Adrenal gland (tissue), 19 donors: ENCODE measurements around the gene CHSY3. TPM values are rescaled to one million over a fixed set of nuclear protein-coding genes. Genes with fewer than 3 reads are reported as not detected.
A peak's percentile ranks its signal among the peaks of the same experiment; 100 is the strongest.

Source experiments
- DNase-seq, 7 donors: peaks; one replicate each; pipeline ENCODE4 v3.0.0-alpha.2; 2019 to 2020
- H3K27ac ChIP-seq, 5 donors: fragments of 200-600 bp; sonication (generic) in 4 of 5; 1 replicate in 3 of 5; 2 replicates in 2 of 5; pipeline versions ENCODE4 v1.5.1 to v1.8.0; 2016 to 2020; ENCODE audit warnings: mild to moderate bottlenecking in 1 of 5
- H3K27me3 ChIP-seq: fragments of 200-600 bp; 2 replicates; pipeline ENCODE4 v1.8.0; 2021
- H3K36me3 ChIP-seq, 2 donors: fragments of 200-600 bp; replicated peaks in 1 of 2; 1 replicate in 1 of 2; 2 replicates in 1 of 2; pipeline versions ENCODE4 v1.5.1 to v1.8.0; 2018 to 2022
- H3K4me1 ChIP-seq, 2 donors: fragments of 200-600 bp; replicated peaks in 1 of 2; 1 replicate in 1 of 2; 2 replicates in 1 of 2; pipeline versions ENCODE4 v1.5.1 to v1.8.0; 2018 to 2021
- H3K4me3 ChIP-seq, 4 donors: fragments of 200-600 bp; sonication (generic) in 3 of 4; one replicate each; pipeline ENCODE4 v1.5.1; 2016 to 2018
- H3K9me3 ChIP-seq, 3 donors: fragments of 200-600 bp; sonication (generic) in 1 of 3; replicated peaks in 1 of 3; 1 replicate in 2 of 3; 2 replicates in 1 of 3; pipeline versions ENCODE4 v1.5.1 to v1.8.0; 2016 to 2021
- POLR2A ChIP-seq, 2 donors: fragments of 450-650 bp; IDR thresholded peaks; one replicate each; pipeline ENCODE4 v1.6.1; 2017; ENCODE audit warnings: antibody characterized with exemption in 2 of 2, mild to moderate bottlenecking in 2 of 2, moderate library complexity in 1 of 2
- WGBS, 4 donors: extraction: QIAGEN DNeasy Blood & Tissue Kit in 2 of 4; methylation state at CpG; one replicate each; pipeline versions ENCODE4 v1.1.5 to v1.1.7; 2013 to 2017; 5-methylcytosine and 5-hydroxymethylcytosine counted together
- intact Hi-C, 2 donors: fragments of 100-400 bp; cut with DNase I; formaldehyde crosslinking; loops; one replicate each; pipeline versions ENCODE4 v1.14.1 to v1.15.0; 2022 to 2023
- long read RNA-seq, 10 donors: library from polyadenylated mRNA in 3 of 10; unstranded in 2 of 10; stranded (forward) in 1 of 10; transcript quantifications; one replicate each; pipeline ENCODE4 v2.0.0 and lab custom pipeline, GENCODE V29; 2021 to 2026
- polyA plus RNA-seq, 3 donors: library from polyadenylated mRNA; stranded (reverse); fragments of 200-250 nt in 2 of 3; fragments of 350-450 nt in 1 of 3; fragmentation: Illumina TruSeq in 1 of 3; extraction: RNeasy Lipid Tissue Mini Kit (QIAGEN cat#74804) in 1 of 3; gene quantifications; one replicate each; pipeline ENCODE4 v1.2.3, GENCODE V29; 2013 to 2014
- total RNA-seq, 9 donors: library from RNA; depleted of rRNA in 4 of 9; stranded (reverse); fragments of >200 nt in 4 of 9; fragments of 120-200 nt in 1 of 9; fragmentation: NEBNext Ultra II Directional in 1 of 9; extraction: Animal tissue kit (Norgen Biotek cat#: 25700) in 1 of 9; gene quantifications; one replicate each; pipeline versions ENCODE4 v1.1.0 to v1.2.4, GENCODE V29; 2013 to 2023
- TF ChIP-seq, protein P1 (sequence below), 6 experiments: fragments of 450-650 bp in 4 of 6; fragments of 200-600 bp in 2 of 6; sonication (generic) in 1 of 6; IDR thresholded peaks; 1 replicate in 5 of 6; 2 replicates in 1 of 6; pipeline versions ENCODE4 v1.5.1 to v1.8.0; 2016 to 2021; ENCODE audit warnings: antibody characterized with exemption in 6 of 6, mild to moderate bottlenecking in 2 of 6, moderate library complexity in 1 of 6
- donor health status: healthy with polysubstance abuse.
- donor health status: Bipolar disorder and iron deficiency.
- donor health status: DM: yes; HTN: yes; CAD: no.
- donor health status: DM: no; HTN: no; CAD: no.
- donor health status: DM: no; HTN: no; CAD: no.
- donor health status: DM: yes; HTN: yes; CAD: no.

The CHSY3 gene
- 1 to 10 TPM in 4 of 9 donors, under 1 TPM in 5; 0.54 to 2.5 (median 0.84) TPM for total RNA-seq
- 1 to 10 TPM in 1 of 3 donors, under 1 TPM in 2; 0.08 to 1.1 (median 0.20) TPM for polyA plus RNA-seq
- long read RNA-seq, donor 1: 0 reads
- long read RNA-seq, donor 2: 0 reads
- long read RNA-seq, donor 3: 0 reads
- long read RNA-seq, donor 4: 0 reads
- long read RNA-seq, donor 5: 0 reads
- long read RNA-seq, donor 6: 0 reads
- long read RNA-seq, donor 7: 0 reads
- long read RNA-seq, donor 8: 0 reads
- long read RNA-seq, donor 9: 0 reads
- long read RNA-seq, donor 10: 0 reads

DNA sequence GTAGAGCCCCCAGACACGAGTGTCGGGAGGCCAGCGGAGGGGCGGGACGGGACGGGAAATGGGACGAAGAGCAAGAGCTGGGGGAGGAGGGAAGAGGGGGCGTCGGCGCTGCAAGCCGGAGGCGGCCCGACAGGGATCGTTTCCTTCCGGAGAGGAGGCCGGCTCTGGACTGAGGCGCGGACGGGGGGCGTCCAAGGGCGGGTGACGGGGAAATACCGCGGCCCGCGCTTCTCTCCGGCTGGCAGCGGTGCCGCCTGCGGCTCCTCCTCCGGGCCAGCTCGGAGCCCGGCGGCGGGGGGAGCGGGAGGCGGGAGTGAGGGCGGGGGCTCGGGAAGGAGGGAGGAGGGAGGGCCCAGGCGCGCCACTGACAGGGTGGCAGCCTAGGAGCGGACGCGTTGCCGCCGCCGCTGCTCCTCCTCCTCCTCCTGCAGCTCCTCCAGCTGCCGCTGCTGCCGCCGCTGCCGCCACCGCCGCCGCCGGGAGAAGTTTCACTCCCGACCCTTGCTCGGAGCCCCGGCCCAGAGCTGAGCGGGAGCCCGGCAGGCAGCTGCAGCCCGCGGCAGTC lies at the start of gene CHSY3:
Gene CHSY3 (plus strand): TSS at position 364 of the 565 bp plus-strand sequence.
- peak in 1 of 2 donors; percentile 24 for TF ChIP-seq POLR2A (IDR thresholded peaks at IDR 0.05)
- TF ChIP-seq, protein P1, sequence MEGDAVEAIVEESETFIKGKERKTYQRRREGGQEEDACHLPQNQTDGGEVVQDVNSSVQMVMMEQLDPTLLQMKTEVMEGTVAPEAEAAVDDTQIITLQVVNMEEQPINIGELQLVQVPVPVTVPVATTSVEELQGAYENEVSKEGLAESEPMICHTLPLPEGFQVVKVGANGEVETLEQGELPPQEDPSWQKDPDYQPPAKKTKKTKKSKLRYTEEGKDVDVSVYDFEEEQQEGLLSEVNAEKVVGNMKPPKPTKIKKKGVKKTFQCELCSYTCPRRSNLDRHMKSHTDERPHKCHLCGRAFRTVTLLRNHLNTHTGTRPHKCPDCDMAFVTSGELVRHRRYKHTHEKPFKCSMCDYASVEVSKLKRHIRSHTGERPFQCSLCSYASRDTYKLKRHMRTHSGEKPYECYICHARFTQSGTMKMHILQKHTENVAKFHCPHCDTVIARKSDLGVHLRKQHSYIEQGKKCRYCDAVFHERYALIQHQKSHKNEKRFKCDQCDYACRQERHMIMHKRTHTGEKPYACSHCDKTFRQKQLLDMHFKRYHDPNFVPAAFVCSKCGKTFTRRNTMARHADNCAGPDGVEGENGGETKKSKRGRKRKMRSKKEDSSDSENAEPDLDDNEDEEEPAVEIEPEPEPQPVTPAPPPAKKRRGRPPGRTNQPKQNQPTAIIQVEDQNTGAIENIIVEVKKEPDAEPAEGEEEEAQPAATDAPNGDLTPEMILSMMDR (IDR thresholded peaks at IDR 0.05): peak in 3 of 6 experiments; percentile 17 to 29 (median 22)
- WGBS, 4 donors: 0 to 1% (median 0%) methylated on average over 3 to 61 of the region's 62 CpGs; no CpG with 5 or more reads in 1 of the 4 donors

DNA sequence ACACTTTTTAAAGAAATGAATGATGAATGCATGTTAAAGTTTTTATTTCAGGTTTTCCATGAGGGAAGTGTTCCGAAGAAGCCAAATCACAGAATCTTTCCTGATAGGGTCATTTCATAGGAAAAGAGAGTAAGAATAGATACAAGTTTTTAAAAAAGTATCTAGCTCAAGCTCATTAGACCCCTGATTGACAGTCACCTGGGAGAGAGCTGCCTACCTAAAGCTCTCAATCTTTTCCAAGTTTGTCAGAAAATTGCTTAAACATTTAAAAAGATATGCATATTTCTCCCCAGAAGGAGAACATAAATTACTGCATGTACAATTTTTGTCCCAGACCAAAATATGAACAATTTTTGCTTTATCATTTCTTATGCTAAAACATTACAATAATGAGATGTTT lies 47.9 kb upstream of the CHSY3 start:
- no peak overlapping the region for H3K4me3 ChIP-seq
- no peaks in the 10 kb centered on the region for H3K27me3 ChIP-seq
- intact Hi-C loops: loop anchor here (5.0 to 10.0 kb wide), 2 partner anchors 82 to 84 kb away; no protein-coding TSS in a partner anchor

More for the DNA sequence above, at the start of gene CHSY3:
- Histone ChIP-seq H3K9me3 (no peaks in the 10 kb centered on the region), H3K4me3 (peak within 1 kb of the TSS in 3 of 4 donors; percentile 26 to 72 (median 62)), H3K27me3 (no peaks in the 10 kb centered on the region), H3K4me1 (peaks cover 6 to 11% of the 10 kb centered on the region in 2 donors), H3K27ac (peak within 1 kb of the TSS in 3 of 5 donors; percentile 2 to 76 (median 52)), H3K36me3 (no peaks in the 10 kb centered on the region)
- DNase-seq: peak; percentile 78 to 88 (median 85)
- intact Hi-C loops: no loop called here

DNA sequence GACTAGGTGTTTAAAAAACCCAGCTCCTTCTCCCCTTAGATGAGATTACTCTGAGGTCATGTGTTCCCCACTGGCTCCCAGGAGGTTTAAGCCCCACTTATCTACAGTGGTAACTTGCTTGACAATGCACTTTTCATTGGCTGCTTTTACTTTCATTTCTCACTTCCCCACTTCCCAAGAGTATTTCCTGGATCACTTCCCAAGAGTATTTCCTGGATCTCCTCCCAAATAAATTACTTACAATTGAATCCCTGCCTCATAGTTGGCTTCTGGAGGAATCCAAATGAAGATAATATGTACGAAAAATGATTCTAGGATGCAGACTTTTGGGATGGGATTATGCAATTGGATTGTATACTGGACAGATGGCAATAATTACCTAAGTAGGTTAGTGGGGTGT lies 47.1 kb upstream of the CHSY3 start:
- Histone ChIP-seq H3K4me1 (peaks cover 0 to 5% of the 10 kb centered on the region in 2 donors), H3K27ac (no peak overlapping the region), H3K4me3 (no peak overlapping the region), H3K36me3 (no peaks in the 10 kb centered on the region), H3K27me3 (no peaks in the 10 kb centered on the region), H3K9me3 (no peaks in the 10 kb centered on the region)
- TF ChIP-seq, protein P1 (IDR thresholded peaks at IDR 0.05): no peak
- no peak for TF ChIP-seq POLR2A (IDR thresholded peaks at IDR 0.05)
- intact Hi-C loops: loop anchor here (5.0 to 10.0 kb wide), 2 partner anchors 82 to 85 kb away; no protein-coding TSS in a partner anchor
- 44 to 60% (median 55%) methylated on average over 1 of the region's 1 CpG for WGBS, 4 donors
- no peak for DNase-seq

More for the DNA sequence above, 47.9 kb upstream of the CHSY3 start:
- no peaks in the 10 kb centered on the region for H3K9me3 ChIP-seq
- no peak overlapping the region for H3K27ac ChIP-seq
- no peaks in the 10 kb centered on the region for H3K36me3 ChIP-seq
- peaks cover 0 to 5% of the 10 kb centered on the region in 2 donors for H3K4me1 ChIP-seq
- TF ChIP-seq POLR2A (IDR thresholded peaks at IDR 0.05): no peak
- TF ChIP-seq, protein P1 (IDR thresholded peaks at IDR 0.05): no peak
- no peak for DNase-seq
- 97 to 100% (median 98%) methylated on average over 1 of the region's 1 CpG for WGBS, 4 donors

DNA sequence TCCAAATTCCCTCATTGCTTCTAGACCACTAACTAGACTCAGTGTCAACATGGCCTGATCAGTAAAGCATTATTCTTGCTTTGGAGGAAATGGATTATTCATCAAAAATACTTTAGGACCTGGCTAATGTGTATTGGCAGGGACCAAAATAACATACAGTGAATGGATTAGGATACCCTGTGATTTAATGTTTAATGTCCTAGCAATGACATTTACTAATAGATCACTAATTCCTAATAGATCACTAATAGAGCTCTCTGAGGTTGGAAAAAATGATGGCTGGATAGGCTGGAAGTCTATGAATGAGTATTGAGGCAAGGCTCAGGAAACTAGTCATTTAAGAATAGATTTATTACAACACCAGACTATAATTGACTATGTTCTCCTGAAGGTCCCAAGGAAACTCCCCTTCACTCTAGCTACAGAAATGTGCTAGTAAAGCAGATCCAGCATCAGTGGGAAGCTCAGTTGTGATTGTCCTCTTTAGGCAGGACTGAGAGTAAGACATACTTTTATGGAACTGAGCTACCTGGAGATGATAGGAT lies 46.1 kb upstream of the CHSY3 start:
- Histone ChIP-seq H3K4me3 (no peak overlapping the region), H3K27ac (no peak overlapping the region), H3K27me3 (no peaks in the 10 kb centered on the region), H3K4me1 (peaks cover 0 to 2% of the 10 kb centered on the region in 2 donors), H3K9me3 (no peaks in the 10 kb centered on the region), H3K36me3 (no peaks in the 10 kb centered on the region)
- DNase-seq: no peak
- intact Hi-C loops: loop anchor here (5.0 to 10.0 kb wide), 2 partner anchors 83 to 86 kb away; no protein-coding TSS in a partner anchor
- TF ChIP-seq, protein P1 (IDR thresholded peaks at IDR 0.05): no peak
- TF ChIP-seq POLR2A (IDR thresholded peaks at IDR 0.05): no peak
